ELR (cell line): ENCODE data around the gene LONP2.
A peak's percentile ranks its signal among the peaks of the same experiment; 100 is the strongest.

Experiments
- DNase-seq: peaks from one replicate; pipeline ENCODE4 v3.0.0-alpha.2; 2015; ENCODE audit warnings: low read depth

The LONP2 gene

GRCh38 chr16:48244080-48244862, at the start of gene LONP2:
LONP2 (plus strand) TSS chr16:48244300; CDS start chr16:48244389, 89 bp downstream.
- DNase-seq: peak; percentile 92

- no peak for DNase-seq
These were observed 49.1 kb upstream of the LONP2 start for GRCh38 chr16:48194828-48195556.

GRCh38 chr16:48197294-48197693, 46.8 kb upstream of the LONP2 start:
- no peak for DNase-seq

GRCh38 chr16:48201515-48202201, 42.4 kb upstream of the LONP2 start:
- no peak for DNase-seq

- DNase-seq: no peak
These were observed 39.9 kb upstream of the LONP2 start for GRCh38 chr16:48203974-48204824.

GRCh38 chr16:48204825-48205151, 39.3 kb upstream of the LONP2 start:
- no peak for DNase-seq

GRCh38 chr16:48206594-48207242, 37.4 kb upstream of the LONP2 start:
- DNase-seq: peak; percentile 15

GRCh38 chr16:48210747-48211146, 33.4 kb upstream of the LONP2 start:
- no peak for DNase-seq

GRCh38 chr16:48212033-48212432, 32.1 kb upstream of the LONP2 start:
- peak; percentile 24 for DNase-seq

GRCh38 chr16:48215738-48216137, 28.4 kb upstream of the LONP2 start:
- DNase-seq: no peak

- no peak for DNase-seq
These were observed 26.4 kb upstream of the LONP2 start for GRCh38 chr16:48217708-48218107.

GRCh38 chr16:48218473-48218872, 25.6 kb upstream of the LONP2 start:
- no peak for DNase-seq

- no peak for DNase-seq
These were observed 23.2 kb upstream of the LONP2 start for GRCh38 chr16:48220891-48221290.

GRCh38 chr16:48223490-48223889, 20.6 kb upstream of the LONP2 start:
- DNase-seq: no peak

- DNase-seq: peak; percentile 49
These were observed 18.6 kb upstream of the LONP2 start for GRCh38 chr16:48225456-48225855.

GRCh38 chr16:48231727-48232492, 12.2 kb upstream of the LONP2 start:
- peak; percentile 55 for DNase-seq

GRCh38 chr16:48232493-48233040, 11.5 kb upstream of the LONP2 start:
- DNase-seq: peak; percentile 67

GRCh38 chr16:48234630-48235029, 9.5 kb upstream of the LONP2 start:
- no peak for DNase-seq

- DNase-seq: no peak
These were observed 9.0 kb upstream of the LONP2 start for GRCh38 chr16:48235058-48235555.

- DNase-seq: no peak
These were observed 8.5 kb upstream of the LONP2 start for GRCh38 chr16:48235556-48236136.
